Effector memory CD4-positive, alpha-beta T cell (primary cell): Measurements from ENCODE around the gene C19orf47.

Source experiments
- DNase-seq, 3 donors: peaks; one replicate each; pipeline ENCODE4 v3.0.0-alpha.2; 2020
- H3K27ac ChIP-seq: 2 replicates; pipeline ENCODE4 v1.7.0; 2013; ENCODE audit warnings: mild to moderate bottlenecking, low read length, moderate library complexity; ENCODE audit not compliant: insufficient read depth, poor library complexity, severe bottlenecking
- H3K27me3 ChIP-seq: replicated peaks from 2 replicates; pipeline ENCODE4 v1.7.0; 2013; ENCODE audit warnings: mild to moderate bottlenecking, low read length; ENCODE audit not compliant: insufficient read depth, control insufficient read depth, poor library complexity, severe bottlenecking
- H3K36me3 ChIP-seq: 2 replicates; pipeline ENCODE4 v1.7.0; 2013; ENCODE audit warnings: mild to moderate bottlenecking, low read length, moderate library complexity; ENCODE audit not compliant: control insufficient read depth, insufficient read depth
- H3K4me1 ChIP-seq: 2 replicates; pipeline ENCODE4 v1.7.0; 2013; ENCODE audit warnings: low read length, mild to moderate bottlenecking; ENCODE audit not compliant: control insufficient read depth, insufficient read depth, poor library complexity, severe bottlenecking
- H3K4me3 ChIP-seq: 2 replicates; pipeline ENCODE4 v1.7.0; 2013; ENCODE audit warnings: low read length, low read depth, mild to moderate bottlenecking; ENCODE audit not compliant: insufficient read depth, poor library complexity, severe bottlenecking
- H3K9me3 ChIP-seq: 2 replicates; pipeline ENCODE4 v1.7.0; 2013; ENCODE audit warnings: mild to moderate bottlenecking, low read length, moderate library complexity; ENCODE audit not compliant: control insufficient read depth

The C19orf47 gene

GRCh38 chr19:40320558-40320935 lies 27.6 kb downstream of the C19orf47 start:
- Histone ChIP-seq H3K27ac (no peak overlapping the region), H3K36me3 (peaks cover 54% of the 10 kb centered on the region), H3K4me1 (no peaks in the 10 kb centered on the region), H3K4me3 (no peak overlapping the region), H3K9me3 (no peaks in the 10 kb centered on the region), H3K27me3 (no peaks in the 10 kb centered on the region)
- DNase-seq, result no peak

- H3K27me3 ChIP-seq, result no peaks in the 10 kb centered on the region
- peaks cover 24% of the 10 kb centered on the region for H3K36me3 ChIP-seq
- no peaks in the 10 kb centered on the region for H3K9me3 ChIP-seq
- no peaks in the 10 kb centered on the region for H3K4me1 ChIP-seq
- no peak for DNase-seq
- H3K4me3 ChIP-seq, result no peak overlapping the region
- H3K27ac ChIP-seq, result no peak overlapping the region
Measured at GRCh38 chr19:40317338-40317737, 30.9 kb downstream of the C19orf47 start.

- no peaks in the 10 kb centered on the region for H3K9me3 ChIP-seq
- no peak overlapping the region for H3K27ac ChIP-seq
- peaks cover 10% of the 10 kb centered on the region for H3K36me3 ChIP-seq
- H3K4me3 ChIP-seq, result no peak overlapping the region
- no peak for DNase-seq
- H3K27me3 ChIP-seq, result no peaks in the 10 kb centered on the region
- H3K4me1 ChIP-seq, result no peaks in the 10 kb centered on the region
Measured at GRCh38 chr19:40315812-40316470, 32.3 kb downstream of the C19orf47 start.

GRCh38 chr19:40314656-40315055 lies 33.5 kb downstream of the C19orf47 start:
- peaks cover 5% of the 10 kb centered on the region for H3K36me3 ChIP-seq
- no peak overlapping the region for H3K4me3 ChIP-seq
- no peaks in the 10 kb centered on the region for H3K9me3 ChIP-seq
- H3K4me1 ChIP-seq, result no peaks in the 10 kb centered on the region
- no peaks in the 10 kb centered on the region for H3K27me3 ChIP-seq
- no peak for DNase-seq
- H3K27ac ChIP-seq, result no peak overlapping the region

GRCh38 chr19:40313229-40313983 lies 34.8 kb downstream of the C19orf47 start:
- H3K27ac ChIP-seq, result no peak overlapping the region
- peaks cover 2% of the 10 kb centered on the region for H3K36me3 ChIP-seq
- no peak overlapping the region for H3K4me3 ChIP-seq
- H3K27me3 ChIP-seq, result no peaks in the 10 kb centered on the region
- no peaks in the 10 kb centered on the region for H3K4me1 ChIP-seq
- H3K9me3 ChIP-seq, result no peaks in the 10 kb centered on the region
- no peak for DNase-seq

DNA sequence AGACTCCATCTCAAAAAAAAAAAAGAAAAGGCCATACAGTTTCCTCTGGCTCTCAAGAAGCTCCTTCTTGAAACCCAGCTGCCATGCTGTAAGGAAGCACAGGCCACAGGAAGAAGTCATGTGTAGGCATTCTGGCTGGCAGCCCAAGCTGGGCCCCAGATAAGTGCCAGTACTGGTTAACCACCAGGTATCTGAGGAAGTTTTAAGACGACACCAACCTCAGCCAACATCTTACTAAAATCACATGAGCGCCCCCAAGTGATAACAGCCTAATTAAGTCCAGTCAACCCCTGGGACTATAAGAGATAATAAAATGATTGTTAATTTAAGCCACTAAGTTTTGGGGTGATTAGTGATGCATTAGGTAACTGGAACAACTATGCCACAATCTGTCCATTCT lies 35.7 kb downstream of the C19orf47 start:
- H3K36me3 ChIP-seq, result no peaks in the 10 kb centered on the region
- no peaks in the 10 kb centered on the region for H3K27me3 ChIP-seq
- H3K27ac ChIP-seq, result no peak overlapping the region
- DNase-seq, result no peak
- H3K4me1 ChIP-seq, result no peaks in the 10 kb centered on the region
- H3K4me3 ChIP-seq, result no peak overlapping the region
- H3K9me3 ChIP-seq, result no peaks in the 10 kb centered on the region

DNA sequence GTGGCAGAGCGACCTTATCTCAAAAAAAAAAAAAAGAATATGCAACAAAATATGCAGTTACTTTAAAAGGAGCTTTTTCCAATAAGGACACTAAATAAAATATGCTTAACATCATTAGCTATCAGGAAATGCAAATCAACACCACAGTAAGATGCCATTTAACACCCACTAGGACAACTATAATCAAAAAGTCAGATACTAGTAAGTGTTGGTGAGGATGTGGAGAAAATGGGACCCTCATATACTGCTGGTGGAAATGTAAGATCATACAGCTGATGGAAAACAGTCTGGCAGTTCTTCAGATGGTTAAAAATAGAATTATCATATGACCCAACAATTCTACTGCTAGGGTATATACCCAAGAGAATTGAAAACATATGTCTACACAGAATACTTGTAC lies 38.5 kb downstream of the C19orf47 start:
- H3K27ac ChIP-seq, result no peak overlapping the region
- H3K9me3 ChIP-seq, result no peaks in the 10 kb centered on the region
- no peaks in the 10 kb centered on the region for H3K36me3 ChIP-seq
- H3K27me3 ChIP-seq, result no peaks in the 10 kb centered on the region
- H3K4me1 ChIP-seq, result no peaks in the 10 kb centered on the region
- no peak for DNase-seq
- H3K4me3 ChIP-seq, result no peak overlapping the region

- Histone ChIP-seq H3K4me1 (no peaks in the 10 kb centered on the region), H3K27ac (no peak overlapping the region), H3K9me3 (no peaks in the 10 kb centered on the region), H3K4me3 (no peak overlapping the region), H3K36me3 (no peaks in the 10 kb centered on the region), H3K27me3 (no peaks in the 10 kb centered on the region)
- peak; percentile 18 to 54 (median 45) for DNase-seq
Measured at GRCh38 chr19:40305403-40305802, 42.8 kb downstream of the C19orf47 start.

DNA sequence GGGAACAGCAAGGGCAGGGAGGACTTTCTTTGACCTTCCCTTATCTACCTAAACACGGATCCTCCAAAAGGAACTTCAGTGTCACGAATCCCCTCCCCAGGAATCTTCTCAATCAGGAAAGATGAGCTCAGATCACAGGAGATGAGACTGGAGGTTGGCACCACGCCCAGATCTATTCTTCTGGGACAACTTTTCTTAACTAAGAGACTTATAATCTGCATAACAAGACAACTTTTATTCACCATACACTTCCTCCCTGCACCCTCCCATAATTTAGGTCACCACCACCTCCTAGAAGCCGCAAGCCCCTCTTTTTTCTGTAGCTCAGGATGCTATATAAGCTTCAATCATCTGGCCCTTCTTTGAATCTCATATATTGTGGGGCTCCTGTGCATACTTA lies 43.9 kb downstream of the C19orf47 start:
- no peak for DNase-seq
- Histone ChIP-seq H3K4me3 (no peak overlapping the region), H3K36me3 (no peaks in the 10 kb centered on the region), H3K27me3 (no peaks in the 10 kb centered on the region), H3K27ac (no peak overlapping the region), H3K4me1 (no peaks in the 10 kb centered on the region), H3K9me3 (no peaks in the 10 kb centered on the region)

DNA sequence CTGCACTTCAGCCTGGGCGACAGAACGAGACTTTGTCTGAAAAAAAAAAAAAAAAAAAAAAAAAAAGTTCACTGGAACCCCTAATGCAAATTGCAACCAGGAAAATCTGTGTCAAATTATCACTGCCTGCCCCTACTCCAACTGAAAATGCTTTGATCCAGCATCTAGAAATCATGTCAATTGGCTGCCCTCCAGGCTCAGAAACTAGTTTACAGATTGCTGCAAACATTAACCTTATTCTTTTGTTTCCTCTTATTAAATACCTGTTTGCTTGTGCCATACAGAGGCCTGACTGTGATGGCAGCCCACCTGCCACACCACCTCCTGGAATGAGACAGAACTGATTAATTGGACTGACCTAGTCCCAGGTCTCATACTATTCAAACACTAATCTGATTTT lies 44.4 kb downstream of the C19orf47 start:
- H3K36me3 ChIP-seq, result no peaks in the 10 kb centered on the region
- no peak overlapping the region for H3K27ac ChIP-seq
- no peak overlapping the region for H3K4me3 ChIP-seq
- DNase-seq, result no peak
- no peaks in the 10 kb centered on the region for H3K9me3 ChIP-seq
- H3K4me1 ChIP-seq, result no peaks in the 10 kb centered on the region
- no peaks in the 10 kb centered on the region for H3K27me3 ChIP-seq
